ENCODE data around the gene TMEM201. TPM values are rescaled to one million over a fixed set of nuclear protein-coding genes. Genes with fewer than 3 reads are reported as not detected.

TMEM201 gene
- total RNA-seq (ENCODE audit: low replicate concordance): 1.6 and 1.8 TPM in 2 replicates

GRCh38 chr1:9588551-9589143 is at the start of gene TMEM201:
TMEM201 (plus strand) TSS chr1:9588911; CDS start chr1:9588931, 20 bp downstream.

GRCh38 chr1:9539165-9539828 is 49.4 kb upstream of the TMEM201 start, which contains the start of gene SLC25A33:
SLC25A33 (plus strand) TSS chr1:9539465; CDS start chr1:9539692, 227 bp downstream.

GRCh38 chr1:9651565-9652378 is 63.1 kb downstream of the TMEM201 start, which contains the start of gene PIK3CD:
PIK3CD (plus strand) TSS chr1:9651731; CDS start chr1:9710456, 58,725 bp downstream.

Other genes starting within 250 kb of the TMEM201 start
- 1.9 and 4.2 TPM in 2 replicates for gene SLC25A33, start 49.4 kb upstream of the TMEM201 start, total RNA-seq (ENCODE audit: low replicate concordance)
- gene PIK3CD, start 62.8 kb downstream of the TMEM201 start, total RNA-seq (ENCODE audit: low replicate concordance): 4.4 and 6.6 TPM in 2 replicates
- gene CLSTN1, start 235.1 kb downstream of the TMEM201 start, total RNA-seq (ENCODE audit: low replicate concordance): 65.8 and 98.1 TPM in 2 replicates

All from smooth muscle cell of the coronary artery (primary cell).